Measurements from ENCODE around the gene PLD2.

- TF ChIP-seq POLR2A (IDR thresholded peaks at IDR 0.05; ENCODE audit: low read depth, low read length) (no peak), POLR2AphosphoS5 (IDR thresholded peaks at IDR 0.05; ENCODE audit: low read depth, low read length) (no peak)
Measured at GRCh38 chr17:4822835-4823234, 15.9 kb downstream of the PLD2 start.
